HCT116 (cell line): ENCODE data around the gene AIMP1. TPM values are rescaled to one million over a fixed set of nuclear protein-coding genes. Genes with fewer than 3 reads are reported as not detected.

ENCODE experiments used
- ATAC-seq: fragments of 200-7000 bp; cut with Tn5 transposase; 2 replicates; pipeline ENCODE4 v1.9.1; 2020; ENCODE audit warnings: mild to moderate bottlenecking, moderate library complexity
- BruUV-seq: library from RNA; stranded (reverse); fragments of 400-500 nt; replicated peaks from 2 replicates; lab custom pipeline; 2021; lab: Mats Ljungman, UMichigan
- CTCF ChIA-PET: fragments of 300-600 bp; sonication (Branson Sonifier 250); formaldehyde crosslinking; loops from one replicate; lab custom pipeline; 2021; ENCODE audit warnings: antibody characterized with exemption; lab: Charles Lee
- POLR2A ChIA-PET: fragments of 300-600, 350-600 bp; sonication (Branson Sonifier 250); formaldehyde crosslinking; loops from one replicate; lab custom pipeline; 2021; ENCODE audit warnings: antibody characterized with exemption; lab: Charles Lee
- RAD21 ChIA-PET, 2 experiments: fragments of 300-600 bp; sonication (Branson Sonifier 250); formaldehyde crosslinking; loops; one replicate each; lab custom pipeline; 2023; ENCODE audit warnings: low total read pairs in 2 of 2; ENCODE audit not compliant: uncharacterized antibody in 2 of 2, unreplicated experiment in 2 of 2, low non-redundant PET in 1 of 2; lab: Charles Lee
- DNase-seq: peaks from one replicate; pipeline ENCODE4 v3.0.0-alpha.2; 2010; ENCODE audit warnings: low read depth, low spot score
- H2AFZ ChIP-seq: fragments of 200-600 bp; shearing (Covaris generic), sonication (generic); 2 replicates; pipeline ENCODE4 v1.6.1; 2017; ENCODE audit warnings: low read depth, mixed run types, mixed read lengths, antibody characterized with exemption, low read length; ENCODE audit not compliant: poor library complexity, severe bottlenecking
- H3K27ac ChIP-seq: 2 replicates; pipeline ENCODE4 v1.5.1; 2012; ENCODE audit warnings: low read depth, low read length
- H3K27me3 ChIP-seq: fragments of 200-600 bp; sonication (generic); 2 replicates; pipeline ENCODE4 v1.6.1; 2016; ENCODE audit warnings: mixed run types, low read length, mixed read lengths; ENCODE audit not compliant: insufficient read depth
- H3K36me3 ChIP-seq, 2 experiments: fragments of 200-500 bp in 1 of 2; fragments of 200-600 bp in 1 of 2; sonication (Bioruptor generic) in 1 of 2; sonication (generic) in 1 of 2; 2 replicates each; pipeline versions ENCODE4 v1.5.1 to v1.6.1; 2014 to 2016; ENCODE audit warnings: low read length in 2 of 2, inconsistent platforms in 1 of 2, mixed read lengths in 1 of 2, mixed run types in 1 of 2; ENCODE audit not compliant: insufficient read depth in 2 of 2, control insufficient read depth in 1 of 2
- H3K4me1 ChIP-seq, 2 experiments: fragments of 200-600 bp in 1 of 2; sonication (generic) in 1 of 2; 2 replicates each; pipeline versions ENCODE4 v1.5.1 to v1.6.1; 2012 to 2017; ENCODE audit warnings: low read length in 2 of 2, inconsistent platforms in 1 of 2, mild to moderate bottlenecking in 1 of 2, mixed read lengths in 1 of 2, mixed run types in 1 of 2, moderate library complexity in 1 of 2; ENCODE audit not compliant: insufficient read depth in 2 of 2, control insufficient read depth in 1 of 2
- H3K4me2 ChIP-seq: fragments of 200-600 bp; sonication (generic); 2 replicates; pipeline ENCODE4 v1.6.1; 2017; ENCODE audit warnings: mixed run types, low read length, mixed read lengths
- H3K4me3 ChIP-seq, 2 experiments: fragments of 200-600 bp in 1 of 2; sonication (generic) in 1 of 2; replicated peaks in 1 of 2; 2 replicates each; pipeline ENCODE4 v1.5.1; 2011 to 2016; ENCODE audit warnings: low read length in 2 of 2, control low read depth in 1 of 2, low read depth in 1 of 2, mild to moderate bottlenecking in 1 of 2, mixed read lengths in 1 of 2, mixed run types in 1 of 2
- H3K79me2 ChIP-seq: fragments of 200-600 bp; sonication (generic); 2 replicates; pipeline ENCODE4 v1.6.1; 2017; ENCODE audit warnings: mild to moderate bottlenecking, mixed run types, low read length, moderate library complexity, mixed read lengths; ENCODE audit not compliant: insufficient read depth
- H3K9ac ChIP-seq: fragments of 200-600 bp; sonication (generic); 2 replicates; pipeline ENCODE4 v1.6.1; 2016; ENCODE audit warnings: low read length, mixed read lengths
- H3K9me2 ChIP-seq: fragments of 200-600 bp; sonication (generic), shearing (Covaris generic); 2 replicates; pipeline ENCODE4 v1.6.1; 2017; ENCODE audit warnings: mixed run types, mild to moderate bottlenecking, moderate library complexity; ENCODE audit not compliant: insufficient read depth
- H3K9me3 ChIP-seq, 2 experiments: fragments of 200-500 bp in 1 of 2; fragments of 200-600 bp in 1 of 2; sonication (Bioruptor generic) in 1 of 2; sonication (generic) in 1 of 2; 2 replicates each; pipeline ENCODE4 v1.6.1; 2014 to 2017; ENCODE audit warnings: low read length in 2 of 2, mixed read lengths in 2 of 2, inconsistent platforms in 1 of 2, low read depth in 1 of 2, mild to moderate bottlenecking in 1 of 2, mixed run types in 1 of 2, moderate library complexity in 1 of 2; ENCODE audit not compliant: control insufficient read depth in 1 of 2, insufficient read depth in 1 of 2
- H4K20me1 ChIP-seq: fragments of 200-600 bp; sonication (generic), shearing (Covaris generic); 2 replicates; pipeline ENCODE4 v1.6.1; 2017; ENCODE audit warnings: mixed run types, mild to moderate bottlenecking, moderate library complexity; ENCODE audit not compliant: insufficient read depth
- ATF3 ChIP-seq: IDR thresholded peaks from 2 replicates; pipeline ENCODE4 v1.6.1; 2012
- CEBPB ChIP-seq: IDR thresholded peaks from 2 replicates; pipeline ENCODE4 v1.6.1; 2012; ENCODE audit warnings: low read depth
- CTCF ChIP-seq, 3 experiments: fragments of 200-600 bp in 1 of 3; sonication (generic) in 1 of 3; IDR thresholded peaks in 2 of 3; conservative IDR thresholded peaks in 1 of 3; 2 replicates each; pipeline ENCODE4 v1.5.1; 2012 to 2017; ENCODE audit warnings: low read depth in 2 of 3, low read length in 2 of 3, antibody characterized with exemption in 1 of 3, borderline replicate concordance in 1 of 3, control low read depth in 1 of 3, mild to moderate bottlenecking in 1 of 3, mixed read lengths in 1 of 3, mixed run types in 1 of 3, moderate library complexity in 1 of 3; ENCODE audit not compliant: insufficient read depth in 1 of 3
- EZH2 ChIP-seq: fragments of 200-600 bp; sonication (generic); IDR thresholded peaks from 2 replicates; pipeline ENCODE4 v1.6.1; 2017; ENCODE audit warnings: antibody characterized with exemption, mixed run types
- FOSL1 ChIP-seq: IDR thresholded peaks from 2 replicates; pipeline ENCODE4 v1.6.1; 2012; ENCODE audit warnings: low read depth
- JUND ChIP-seq: IDR thresholded peaks from 2 replicates; pipeline ENCODE4 v1.6.1; 2012
- POLR2AphosphoS5 ChIP-seq: IDR thresholded peaks from 2 replicates; pipeline ENCODE4 v1.6.1; 2011; ENCODE audit warnings: mild to moderate bottlenecking, low read depth, low read length, moderate library complexity
- RAD21 ChIP-seq: IDR thresholded peaks from 2 replicates; pipeline ENCODE4 v1.6.1; 2012; ENCODE audit warnings: low read depth, mild to moderate bottlenecking
- SIN3A ChIP-seq: IDR thresholded peaks from 2 replicates; pipeline ENCODE4 v1.6.1; 2012; ENCODE audit warnings: low read depth
- ZFX ChIP-seq: fragments of 450-650 bp; IDR thresholded peaks from 2 replicates; pipeline ENCODE4 v1.6.1; 2017
- ZNF274 ChIP-seq: fragments of 200-500 bp; sonication (Bioruptor generic); IDR thresholded peaks from 2 replicates; pipeline ENCODE4 v1.6.1; 2014; ENCODE audit warnings: mild to moderate bottlenecking, low read depth, low read length, inconsistent platforms
- intact Hi-C: fragments of 100-400 bp; cut with micrococcal nuclease; formaldehyde crosslinking; loops from 2 replicates; pipeline ENCODE4 v1.10.0; 2022
- total RNA-seq: library from RNA; stranded (reverse); gene quantifications from one replicate; pipeline ENCODE4 v1.2.1, GENCODE V29; 2021; ENCODE audit not compliant: unreplicated experiment

Gene AIMP1
- total RNA-seq, 1 experiment from 2014 or later: 67.4 TPM

- H3K79me2 ChIP-seq: peaks cover 66% of the 10 kb centered on the region
- CTCF ChIA-PET: no interaction called here
- no TSS peak for BruUV-seq
- ATAC-seq (no peak), DNase-seq (no peak)
- H4K20me1 ChIP-seq: peaks cover 7% of the 10 kb centered on the region; the same call in 1 of the 2 replicates
- RAD21 ChIA-PET: no interaction called here
- POLR2A ChIA-PET: no interaction called here
- H3K4me3 ChIP-seq: no peak overlapping the region
- H3K4me1 ChIP-seq: no peaks in the 10 kb centered on the region
- H3K9me2 ChIP-seq: no peaks in the 10 kb centered on the region
- H2AFZ ChIP-seq: no peak overlapping the region
- intact Hi-C loops: no loop called here
- no peak overlapping the region for H3K9ac ChIP-seq
- H3K4me2 ChIP-seq: no peak overlapping the region
- peaks cover 6 to 15% of the 10 kb centered on the region in 2 experiments; a peak in 3 of 4 replicates for H3K36me3 ChIP-seq
- H3K9me3 ChIP-seq: no peaks in the 10 kb centered on the region
- H3K27ac ChIP-seq: no peak overlapping the region
- no peaks in the 10 kb centered on the region for H3K27me3 ChIP-seq
- TF ChIP-seq JUND: no peak
- TF ChIP-seq CEBPB: no peak
- no peak for TF ChIP-seq CTCF (IDR thresholded peaks at IDR 0.05 in 2 of 3, conservative IDR thresholded peaks at IDR 0.05 in 1 of 3; ENCODE audit: borderline replicate concordance in 1 of 3, insufficient read depth in 1 of 3, low read depth in 2 of 3, low read length in 2 of 3)
- TF ChIP-seq SIN3A: no peak
- TF ChIP-seq POLR2AphosphoS5: no peak
- TF ChIP-seq ZFX: no peak
Observed at GRCh38 chr4:106340774-106341173, 24.4 kb downstream of the AIMP1 start.

- no peaks in the 10 kb centered on the region for H3K27me3 ChIP-seq
- H3K9ac ChIP-seq: no peak overlapping the region
- TF ChIP-seq ZFX (no peak), ATF3 (no peak), EZH2 (no peak), CEBPB (no peak), RAD21 (no peak), FOSL1 (no peak), JUND (no peak), ZNF274 (no peak)
- DNase-seq: no peak
- RAD21 ChIA-PET: no interaction called here
- intact Hi-C loops: no loop called here
- no peak overlapping the region for H3K27ac ChIP-seq
- POLR2A ChIA-PET: no interaction called here
- H2AFZ ChIP-seq: no peak overlapping the region
- peaks cover 67% of the 10 kb centered on the region for H3K79me2 ChIP-seq
- no peaks in the 10 kb centered on the region for H3K4me1 ChIP-seq
- H3K4me3 ChIP-seq: no peak overlapping the region
- peaks cover 6 to 14% of the 10 kb centered on the region in 2 experiments; a peak in 3 of 4 replicates for H3K36me3 ChIP-seq
- H3K9me2 ChIP-seq: no peaks in the 10 kb centered on the region
- no TSS peak for BruUV-seq
- no peak overlapping the region for H3K4me2 ChIP-seq
- CTCF ChIA-PET: no interaction called here
- H3K9me3 ChIP-seq: no peaks in the 10 kb centered on the region
- ATAC-seq: no peak
- H4K20me1 ChIP-seq: peaks cover 7% of the 10 kb centered on the region; the same call in 1 of the 2 replicates
Observed at GRCh38 chr4:106343865-106344646, 27.7 kb downstream of the AIMP1 start.
